A549 (cell line): ENCODE measurements around the gene PDCD2L.
"Not testable (repeated sequence)": the region's sequence is repeated elsewhere in the genome, so short reads cannot be mapped to it uniquely, and the experiment has no call there.

Experiments used
- HDAC2 ChIP-seq: fragments of 200-600 bp; sonication (generic); IDR thresholded peaks from 2 replicates; pipeline ENCODE4 v1.6.1; 2016
- MYC ChIP-seq: IDR thresholded peaks from 2 replicates; pipeline ENCODE4 v1.6.1; 2012; ENCODE audit warnings: mild to moderate bottlenecking, inconsistent platforms, low read length, improper control_type of control experiment, borderline replicate concordance
- POLR2A ChIP-seq: IDR thresholded peaks from 2 replicates; pipeline ENCODE4 v1.6.1; 2012; ENCODE audit warnings: mild to moderate bottlenecking, low read length
- RCOR1 ChIP-seq: fragments of 150-350 bp; IDR thresholded peaks from 2 replicates; pipeline ENCODE4 v1.6.1; 2014; ENCODE audit warnings: antibody characterized with exemption, low read length, low read depth
- RFX5 ChIP-seq: fragments of 450-650 bp; IDR thresholded peaks from 2 replicates; pipeline ENCODE4 v1.7.1; 2014; ENCODE audit warnings: antibody characterized with exemption, mild to moderate bottlenecking, moderate library complexity
- SMC3 ChIP-seq: fragments of >200 bp; sonication (Bioruptor Twin); formaldehyde crosslinking; IDR thresholded peaks from 3 replicates; pipeline ENCODE4 v1.6.1; 2018; ENCODE audit warnings: inconsistent platforms
- TF ChIP-seq, protein P1 (sequence below): fragments of >200 bp; sonication (Bioruptor Twin); formaldehyde crosslinking; IDR thresholded peaks from 3 replicates; pipeline ENCODE4 v1.5.1; 2016
- TF ChIP-seq, protein P2 (sequence below): fragments of 200-600 bp; sonication (generic); IDR thresholded peaks from 2 replicates; pipeline ENCODE4 v1.6.1; 2016; ENCODE audit warnings: antibody characterized with exemption, mild to moderate bottlenecking, moderate library complexity
- TF ChIP-seq, protein P3 (sequence below): fragments of 450-650 bp; IDR thresholded peaks from 2 replicates; pipeline ENCODE4 v1.6.1; 2014; ENCODE audit warnings: antibody characterized with exemption

DNA sequence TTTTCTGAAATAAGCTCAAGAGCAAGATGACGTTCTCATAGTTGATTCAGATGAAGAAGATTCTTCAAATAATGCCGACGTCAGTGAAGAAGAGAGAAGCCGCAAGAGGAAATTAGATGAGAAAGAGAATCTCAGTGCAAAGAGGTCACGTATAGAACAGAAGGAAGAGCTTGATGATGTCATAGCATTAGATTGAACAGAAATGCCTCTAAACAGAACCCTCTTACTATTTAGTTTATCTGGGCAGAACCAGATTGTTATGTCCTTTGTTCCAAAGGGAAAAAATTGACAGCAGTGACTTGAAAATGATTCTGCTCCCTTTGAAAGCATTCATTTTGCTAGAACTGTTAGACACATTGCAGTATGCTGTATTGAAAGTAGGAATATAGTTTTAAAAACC, 64.8 kb downstream of the PDCD2L start:
- not testable (repeated sequence) for TF ChIP-seq MYC, HDAC2, RFX5, SMC3, POLR2A, RCOR1
- TF ChIP-seq, protein P1, sequence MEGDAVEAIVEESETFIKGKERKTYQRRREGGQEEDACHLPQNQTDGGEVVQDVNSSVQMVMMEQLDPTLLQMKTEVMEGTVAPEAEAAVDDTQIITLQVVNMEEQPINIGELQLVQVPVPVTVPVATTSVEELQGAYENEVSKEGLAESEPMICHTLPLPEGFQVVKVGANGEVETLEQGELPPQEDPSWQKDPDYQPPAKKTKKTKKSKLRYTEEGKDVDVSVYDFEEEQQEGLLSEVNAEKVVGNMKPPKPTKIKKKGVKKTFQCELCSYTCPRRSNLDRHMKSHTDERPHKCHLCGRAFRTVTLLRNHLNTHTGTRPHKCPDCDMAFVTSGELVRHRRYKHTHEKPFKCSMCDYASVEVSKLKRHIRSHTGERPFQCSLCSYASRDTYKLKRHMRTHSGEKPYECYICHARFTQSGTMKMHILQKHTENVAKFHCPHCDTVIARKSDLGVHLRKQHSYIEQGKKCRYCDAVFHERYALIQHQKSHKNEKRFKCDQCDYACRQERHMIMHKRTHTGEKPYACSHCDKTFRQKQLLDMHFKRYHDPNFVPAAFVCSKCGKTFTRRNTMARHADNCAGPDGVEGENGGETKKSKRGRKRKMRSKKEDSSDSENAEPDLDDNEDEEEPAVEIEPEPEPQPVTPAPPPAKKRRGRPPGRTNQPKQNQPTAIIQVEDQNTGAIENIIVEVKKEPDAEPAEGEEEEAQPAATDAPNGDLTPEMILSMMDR: not testable (repeated sequence)
- TF ChIP-seq, protein P2, sequence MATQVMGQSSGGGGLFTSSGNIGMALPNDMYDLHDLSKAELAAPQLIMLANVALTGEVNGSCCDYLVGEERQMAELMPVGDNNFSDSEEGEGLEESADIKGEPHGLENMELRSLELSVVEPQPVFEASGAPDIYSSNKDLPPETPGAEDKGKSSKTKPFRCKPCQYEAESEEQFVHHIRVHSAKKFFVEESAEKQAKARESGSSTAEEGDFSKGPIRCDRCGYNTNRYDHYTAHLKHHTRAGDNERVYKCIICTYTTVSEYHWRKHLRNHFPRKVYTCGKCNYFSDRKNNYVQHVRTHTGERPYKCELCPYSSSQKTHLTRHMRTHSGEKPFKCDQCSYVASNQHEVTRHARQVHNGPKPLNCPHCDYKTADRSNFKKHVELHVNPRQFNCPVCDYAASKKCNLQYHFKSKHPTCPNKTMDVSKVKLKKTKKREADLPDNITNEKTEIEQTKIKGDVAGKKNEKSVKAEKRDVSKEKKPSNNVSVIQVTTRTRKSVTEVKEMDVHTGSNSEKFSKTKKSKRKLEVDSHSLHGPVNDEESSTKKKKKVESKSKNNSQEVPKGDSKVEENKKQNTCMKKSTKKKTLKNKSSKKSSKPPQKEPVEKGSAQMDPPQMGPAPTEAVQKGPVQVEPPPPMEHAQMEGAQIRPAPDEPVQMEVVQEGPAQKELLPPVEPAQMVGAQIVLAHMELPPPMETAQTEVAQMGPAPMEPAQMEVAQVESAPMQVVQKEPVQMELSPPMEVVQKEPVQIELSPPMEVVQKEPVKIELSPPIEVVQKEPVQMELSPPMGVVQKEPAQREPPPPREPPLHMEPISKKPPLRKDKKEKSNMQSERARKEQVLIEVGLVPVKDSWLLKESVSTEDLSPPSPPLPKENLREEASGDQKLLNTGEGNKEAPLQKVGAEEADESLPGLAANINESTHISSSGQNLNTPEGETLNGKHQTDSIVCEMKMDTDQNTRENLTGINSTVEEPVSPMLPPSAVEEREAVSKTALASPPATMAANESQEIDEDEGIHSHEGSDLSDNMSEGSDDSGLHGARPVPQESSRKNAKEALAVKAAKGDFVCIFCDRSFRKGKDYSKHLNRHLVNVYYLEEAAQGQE: not testable (repeated sequence)
- TF ChIP-seq, protein P3, sequence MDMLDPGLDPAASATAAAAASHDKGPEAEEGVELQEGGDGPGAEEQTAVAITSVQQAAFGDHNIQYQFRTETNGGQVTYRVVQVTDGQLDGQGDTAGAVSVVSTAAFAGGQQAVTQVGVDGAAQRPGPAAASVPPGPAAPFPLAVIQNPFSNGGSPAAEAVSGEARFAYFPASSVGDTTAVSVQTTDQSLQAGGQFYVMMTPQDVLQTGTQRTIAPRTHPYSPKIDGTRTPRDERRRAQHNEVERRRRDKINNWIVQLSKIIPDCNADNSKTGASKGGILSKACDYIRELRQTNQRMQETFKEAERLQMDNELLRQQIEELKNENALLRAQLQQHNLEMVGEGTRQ: not testable (repeated sequence)
